Lower lobe of right lung (tissue), 2 donors: ENCODE data around the gene TMEM119. TPM values are rescaled to one million over a fixed set of nuclear protein-coding genes. Genes with fewer than 3 reads are reported as not detected.

Source experiments
- ATAC-seq, 2 donors: fragments of 200-7000 bp; cut with Tn5 transposase; one replicate each; pipeline ENCODE4 v1.9.1; 2020 to 2022; ENCODE audit warnings: mild to moderate bottlenecking in 2 of 2, moderate library complexity in 2 of 2
- DNase-seq: peaks from one replicate; pipeline ENCODE4 v3.0.0-alpha.2; 2020
- H3K27ac ChIP-seq: fragments of 200-600 bp; one replicate; pipeline ENCODE4 v1.8.0; 2022
- H3K27me3 ChIP-seq: fragments of 200-600 bp; one replicate; pipeline ENCODE4 v1.8.0; 2022; ENCODE audit warnings: low read depth
- H3K36me3 ChIP-seq: fragments of 200-600 bp; one replicate; pipeline ENCODE4 v1.8.0; 2022; ENCODE audit warnings: mild to moderate bottlenecking
- H3K4me1 ChIP-seq: fragments of 200-600 bp; one replicate; pipeline ENCODE4 v1.8.0; 2022
- H3K4me3 ChIP-seq: fragments of 200-600 bp; one replicate; pipeline ENCODE4 v1.8.0; 2022; ENCODE audit warnings: mild to moderate bottlenecking
- H3K9me3 ChIP-seq: fragments of 200-600 bp; one replicate; pipeline ENCODE4 v1.8.0; 2022
- intact Hi-C: fragments of 100-400 bp; cut with DNase I; formaldehyde crosslinking; loops from one replicate; pipeline ENCODE4 v1.11.0; 2022
- long read RNA-seq: library from polyadenylated mRNA; unstranded; transcript quantifications from one replicate; pipeline ENCODE4 v2.0.0, GENCODE V29; 2021
- total RNA-seq: library from RNA; stranded (reverse); fragmentation: NEBNext Ultra II Directional; extraction: Animal tissue kit (Norgen Biotek cat#: 25700); gene quantifications from one replicate; pipeline ENCODE4 v1.2.1, GENCODE V29; 2021
- TF ChIP-seq, protein P1 (sequence below): fragments of 200-600 bp; IDR thresholded peaks from one replicate; pipeline ENCODE4 v1.8.0; 2022; ENCODE audit warnings: antibody characterized with exemption, mild to moderate bottlenecking
- donor health status: DM: no; HTN: yes; CAD: no; lungs with severe emphysema.

The TMEM119 gene, protein sequence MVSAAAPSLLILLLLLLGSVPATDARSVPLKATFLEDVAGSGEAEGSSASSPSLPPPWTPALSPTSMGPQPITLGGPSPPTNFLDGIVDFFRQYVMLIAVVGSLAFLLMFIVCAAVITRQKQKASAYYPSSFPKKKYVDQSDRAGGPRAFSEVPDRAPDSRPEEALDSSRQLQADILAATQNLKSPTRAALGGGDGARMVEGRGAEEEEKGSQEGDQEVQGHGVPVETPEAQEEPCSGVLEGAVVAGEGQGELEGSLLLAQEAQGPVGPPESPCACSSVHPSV
- 13.4 TPM for total RNA-seq
- long read RNA-seq, transcript TMEM119-201 (2 exons, 2,707 nt), result major isoform, 21 of 48 reads
- long read RNA-seq, transcript TMEM119-202 (3 exons, 486 nt), result minor isoform, 6 of 48 reads
- long read RNA-seq, partial matches to known transcripts, result 2 of 48 reads
- long read RNA-seq, other reads (novel, unspliced or antisense), result 19 of 48 reads

GRCh38 chr12:108597559-108598471 is at the start of gene TMEM119:
TMEM119 (minus strand) TSS chr12:108598084; CDS start chr12:108592383, 5,701 bp downstream.
- H3K4me1 ChIP-seq, result no peaks in the 10 kb centered on the region
- no peak for DNase-seq
- intact Hi-C loops, result no loop called here
- ATAC-seq, result peak; percentile 43 to 53
- peak within 1 kb of the TSS; percentile 44 for H3K4me3 ChIP-seq
- H3K27ac ChIP-seq, result peak within 1 kb of the TSS; percentile 46
- H3K27me3 ChIP-seq, result no peaks in the 10 kb centered on the region
- H3K36me3 ChIP-seq, result no peaks in the 10 kb centered on the region
- TF ChIP-seq, protein P1, sequence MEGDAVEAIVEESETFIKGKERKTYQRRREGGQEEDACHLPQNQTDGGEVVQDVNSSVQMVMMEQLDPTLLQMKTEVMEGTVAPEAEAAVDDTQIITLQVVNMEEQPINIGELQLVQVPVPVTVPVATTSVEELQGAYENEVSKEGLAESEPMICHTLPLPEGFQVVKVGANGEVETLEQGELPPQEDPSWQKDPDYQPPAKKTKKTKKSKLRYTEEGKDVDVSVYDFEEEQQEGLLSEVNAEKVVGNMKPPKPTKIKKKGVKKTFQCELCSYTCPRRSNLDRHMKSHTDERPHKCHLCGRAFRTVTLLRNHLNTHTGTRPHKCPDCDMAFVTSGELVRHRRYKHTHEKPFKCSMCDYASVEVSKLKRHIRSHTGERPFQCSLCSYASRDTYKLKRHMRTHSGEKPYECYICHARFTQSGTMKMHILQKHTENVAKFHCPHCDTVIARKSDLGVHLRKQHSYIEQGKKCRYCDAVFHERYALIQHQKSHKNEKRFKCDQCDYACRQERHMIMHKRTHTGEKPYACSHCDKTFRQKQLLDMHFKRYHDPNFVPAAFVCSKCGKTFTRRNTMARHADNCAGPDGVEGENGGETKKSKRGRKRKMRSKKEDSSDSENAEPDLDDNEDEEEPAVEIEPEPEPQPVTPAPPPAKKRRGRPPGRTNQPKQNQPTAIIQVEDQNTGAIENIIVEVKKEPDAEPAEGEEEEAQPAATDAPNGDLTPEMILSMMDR, result no peak
- H3K9me3 ChIP-seq, result no peaks in the 10 kb centered on the region

DNA sequence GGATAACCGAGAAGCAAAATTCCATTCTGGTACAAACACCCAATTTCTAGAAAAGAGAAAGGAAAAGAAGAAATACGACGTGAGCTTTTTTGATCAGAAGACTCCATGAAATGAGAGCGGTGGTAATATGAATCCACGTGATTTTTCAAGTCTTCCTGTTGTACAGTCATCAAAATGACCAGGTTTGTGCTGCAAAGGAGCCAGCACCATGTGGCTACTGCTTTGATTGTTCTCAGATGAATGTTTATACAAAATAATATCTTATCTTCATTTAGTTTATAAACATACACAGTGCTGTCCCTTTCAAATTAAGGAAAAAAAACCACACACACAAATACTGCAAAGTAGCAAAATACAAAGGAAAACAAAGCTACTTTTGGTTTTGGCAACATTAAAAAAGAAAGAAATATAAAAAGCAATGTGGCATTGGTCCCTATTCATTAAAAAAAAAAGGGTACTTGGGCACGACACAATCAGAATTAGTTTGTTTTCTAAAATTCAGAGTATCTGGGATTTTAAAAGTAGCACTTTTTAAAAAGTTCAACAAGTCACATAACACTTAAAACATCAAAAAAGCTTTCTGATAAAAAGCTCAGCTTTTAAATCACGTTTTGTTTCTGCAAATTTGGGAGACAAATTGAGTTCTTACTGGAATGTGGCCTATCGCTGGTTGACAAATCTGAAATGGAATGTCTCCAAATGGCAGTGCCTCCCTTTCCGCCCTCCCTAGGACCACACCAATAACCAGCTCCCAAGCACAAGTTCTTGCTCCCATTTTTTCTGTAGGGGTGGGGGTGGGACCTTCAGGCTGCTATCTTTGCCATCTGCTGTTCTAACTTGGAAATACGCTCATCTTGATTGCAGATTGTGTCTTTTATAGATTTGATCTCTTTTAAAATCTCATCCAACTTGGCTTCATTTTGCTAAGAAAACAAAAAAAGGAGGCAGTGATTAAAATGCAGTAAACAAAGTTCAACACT is 49.0 kb upstream of the TMEM119 start:
- H3K36me3 ChIP-seq, result peaks cover 55% of the 10 kb centered on the region

GRCh38 chr12:108645686-108646599 is 48.1 kb upstream of the TMEM119 start:
- Histone ChIP-seq H3K27me3 (no peaks in the 10 kb centered on the region), H3K27ac (peak overlapping the region; percentile 66), H3K36me3 (peaks cover 45% of the 10 kb centered on the region), H3K9me3 (no peaks in the 10 kb centered on the region), H3K4me1 (peaks cover 69% of the 10 kb centered on the region), H3K4me3 (no peak overlapping the region)
- no peak for DNase-seq
- intact Hi-C loops, result no loop called here
- TF ChIP-seq, protein P1, result no peak
- no peak for ATAC-seq

More for the DNA sequence above, 49.0 kb upstream of the TMEM119 start:
- ATAC-seq (no peak), DNase-seq (no peak)
- H3K27me3 ChIP-seq, result no peaks in the 10 kb centered on the region
- H3K4me1 ChIP-seq, result peaks cover 59% of the 10 kb centered on the region
- H3K27ac ChIP-seq, result peak overlapping the region; percentile 66
- H3K4me3 ChIP-seq, result no peak overlapping the region
- intact Hi-C loops, result no loop called here
- TF ChIP-seq, protein P1, result no peak
- H3K9me3 ChIP-seq, result no peaks in the 10 kb centered on the region

DNA sequence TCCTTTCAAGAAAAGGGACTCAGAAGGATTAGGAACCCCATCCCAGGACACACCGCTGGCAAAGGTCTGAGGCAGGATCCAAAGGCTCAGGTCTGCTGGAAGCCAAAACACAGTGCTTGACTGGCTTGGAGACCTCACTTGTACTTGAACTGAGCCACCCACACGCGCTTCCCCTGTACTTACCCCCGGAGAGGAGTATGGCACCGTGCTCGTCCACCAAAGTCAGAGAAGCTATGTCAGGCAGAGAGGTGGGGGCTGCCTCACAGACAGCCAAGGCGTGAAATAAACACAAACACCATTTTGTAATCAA is 46.9 kb upstream of the TMEM119 start:
- Histone ChIP-seq H3K27ac (peak overlapping the region; percentile 79), H3K27me3 (no peaks in the 10 kb centered on the region), H3K36me3 (peaks cover 41% of the 10 kb centered on the region), H3K4me1 (peaks cover 68% of the 10 kb centered on the region), H3K9me3 (no peaks in the 10 kb centered on the region), H3K4me3 (no peak overlapping the region)
- ATAC-seq, result no peak
- no peak for DNase-seq
- TF ChIP-seq, protein P1, result no peak
- intact Hi-C loops, result no loop called here
